Hypothalamus (tissue), 51 donors: ENCODE results near the gene SLC39A11.
"Not testable (repeated sequence)": the region's sequence is repeated elsewhere in the genome, so short reads cannot be mapped to it uniquely, and the experiment has no call there.

ENCODE experiments used
- DNase-seq, 51 donors: peaks; one replicate each; lab custom pipeline; 2025; lab: John Stamatoyannopoulos, UW

The SLC39A11 gene

DNA sequence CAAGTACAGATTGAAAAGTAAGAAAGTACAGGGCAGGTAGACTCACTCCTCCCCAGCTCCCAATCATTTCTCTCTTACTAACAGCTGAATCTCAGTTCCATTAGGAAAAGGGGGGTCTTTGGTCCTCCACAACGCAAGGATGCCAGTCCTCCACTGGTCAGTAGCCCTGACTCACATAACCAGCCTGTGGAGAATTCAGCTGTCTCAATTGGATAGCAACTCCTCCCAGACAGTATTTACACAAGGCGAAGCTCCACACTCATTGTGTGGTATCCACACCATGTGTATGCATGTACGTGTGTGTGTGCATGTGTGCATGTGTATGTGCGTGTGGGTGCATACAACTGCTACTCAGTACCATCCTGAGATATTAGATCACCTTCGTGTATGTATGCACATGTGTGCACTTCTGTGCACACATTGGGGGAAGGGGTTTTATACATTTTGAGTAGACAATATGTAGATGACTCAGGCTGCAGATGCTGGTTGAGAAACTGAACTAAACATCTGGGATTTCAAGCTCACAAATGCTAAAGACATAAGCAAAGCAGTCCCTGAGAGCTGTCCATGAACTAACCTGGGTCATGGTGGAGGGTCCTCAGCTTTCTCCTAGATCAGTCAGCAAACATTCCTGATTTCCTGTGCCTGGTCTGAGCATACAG, 240.1 kb downstream of the SLC39A11 start:
- no peak for DNase-seq

DNA sequence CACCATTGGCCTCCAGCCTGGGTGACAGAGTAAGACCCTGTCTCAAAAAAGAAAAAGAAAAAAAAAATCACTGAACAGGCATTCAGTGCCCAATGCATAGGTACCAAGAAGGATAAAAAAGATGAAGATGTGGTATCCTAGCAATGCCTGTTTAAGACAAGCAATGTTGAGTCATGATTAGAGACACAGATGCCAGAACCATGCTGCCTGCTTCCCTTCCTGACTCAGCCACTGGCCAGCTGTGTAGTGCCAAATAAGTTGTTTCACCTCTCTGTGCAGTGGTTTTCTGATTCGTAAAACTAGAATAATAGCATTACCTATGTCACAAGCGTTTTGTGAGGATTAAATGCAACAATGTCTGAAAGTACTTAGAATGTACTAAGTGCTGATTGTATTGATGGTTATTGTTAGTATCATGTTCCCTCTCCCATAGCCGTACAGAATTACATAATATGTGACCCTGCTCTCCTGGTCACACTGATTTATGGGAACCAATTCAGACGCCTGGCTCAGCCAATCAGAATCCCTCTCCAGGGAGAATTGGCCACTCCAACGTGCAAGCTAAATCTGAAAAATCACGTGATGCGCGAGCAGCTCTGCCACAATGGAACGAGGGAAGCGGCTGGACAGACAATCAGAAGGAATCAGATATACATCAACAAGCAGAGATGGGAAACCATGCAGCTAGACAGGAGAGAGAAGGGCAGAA, 241.9 kb downstream of the SLC39A11 start:
- peak in 1 of 51 donors; percentile 26 for DNase-seq

DNA sequence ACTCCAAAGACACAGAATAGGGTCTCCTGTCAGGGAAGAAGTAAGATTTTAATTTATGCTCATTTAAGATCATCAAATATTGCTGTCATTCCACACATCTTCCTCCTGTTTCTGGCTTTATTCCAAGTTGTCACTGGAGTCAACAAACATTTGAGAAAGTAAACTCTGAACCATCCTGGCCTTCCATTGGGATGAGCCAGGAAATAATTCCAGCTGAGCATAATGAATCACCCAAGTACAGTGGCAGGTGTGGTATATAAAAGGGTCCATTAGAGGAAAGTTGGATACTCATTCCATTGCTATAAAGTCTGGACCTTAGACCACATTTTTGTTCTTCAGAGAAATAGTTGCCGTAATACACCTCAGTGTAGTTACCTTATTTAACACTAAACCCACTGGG, 246.1 kb downstream of the SLC39A11 start:
- no peak for DNase-seq

DNA sequence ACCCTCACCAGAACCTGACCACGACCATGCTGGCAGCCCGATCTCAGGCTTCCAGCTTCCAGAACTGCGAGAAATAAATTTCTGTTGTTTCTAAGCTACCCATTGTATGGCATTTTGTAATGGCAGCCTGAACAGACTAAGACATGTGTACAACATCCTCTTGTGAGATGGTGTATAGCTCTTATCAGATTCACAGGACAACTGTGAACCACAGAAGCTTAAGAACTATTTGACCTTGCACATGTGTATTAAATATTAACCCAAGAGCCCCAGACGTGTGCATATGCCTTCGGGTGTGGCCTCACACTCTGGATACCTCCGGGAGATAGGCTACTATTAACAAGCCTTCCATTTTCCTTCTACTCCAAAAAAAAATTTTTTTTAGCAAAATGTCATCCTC, 248.9 kb downstream of the SLC39A11 start:
- DNase-seq, result no peak

DNA sequence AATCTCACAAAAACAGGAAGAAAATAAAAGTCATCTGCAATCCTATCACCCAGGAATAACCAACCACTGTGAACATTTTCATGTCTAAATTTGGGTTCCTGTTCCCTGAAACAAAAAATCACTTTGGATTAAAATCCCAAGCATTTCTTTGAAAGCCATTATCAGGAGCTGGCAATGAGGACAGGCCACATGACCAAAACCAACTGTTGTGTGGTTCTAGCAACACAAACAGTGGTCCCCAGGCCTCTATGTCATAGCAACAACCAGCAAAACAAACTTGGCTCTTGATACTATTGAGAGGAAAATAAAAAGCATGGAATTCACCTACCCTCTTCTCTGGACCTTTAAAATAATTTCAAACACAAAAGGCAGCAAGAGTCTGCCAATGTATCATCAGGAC, 252.5 kb downstream of the SLC39A11 start:
- DNase-seq, result peak in 2 of 51 donors; percentile 1 to 7

DNA sequence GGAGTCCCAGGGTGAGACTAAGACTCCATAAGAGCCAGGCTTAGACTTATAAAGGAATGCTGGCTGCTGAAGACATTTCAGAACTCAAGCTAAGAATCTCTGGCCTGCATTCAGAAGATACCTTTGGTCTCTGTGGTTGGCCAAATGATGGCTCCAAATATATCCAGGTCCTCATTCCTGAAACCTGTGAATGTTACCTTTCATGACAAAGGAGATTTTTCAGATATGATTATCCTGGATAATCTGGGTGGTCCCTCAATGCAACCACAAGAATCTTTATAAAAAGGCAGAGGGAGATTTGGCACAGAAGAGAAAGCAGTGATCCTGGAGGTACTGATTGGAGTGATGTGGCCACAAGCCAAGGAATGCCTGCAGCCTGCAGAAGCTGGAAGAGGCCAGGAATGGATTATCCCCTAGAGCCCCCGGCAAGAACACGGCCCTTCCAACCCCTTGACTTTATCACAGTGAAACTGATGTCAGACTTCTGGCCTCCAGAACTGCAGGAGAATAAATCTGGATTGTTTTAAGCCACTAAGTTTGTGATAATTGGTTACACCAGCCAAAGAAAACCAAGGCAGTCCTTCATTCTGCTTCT, 253.3 kb downstream of the SLC39A11 start:
- no peak for DNase-seq

DNA sequence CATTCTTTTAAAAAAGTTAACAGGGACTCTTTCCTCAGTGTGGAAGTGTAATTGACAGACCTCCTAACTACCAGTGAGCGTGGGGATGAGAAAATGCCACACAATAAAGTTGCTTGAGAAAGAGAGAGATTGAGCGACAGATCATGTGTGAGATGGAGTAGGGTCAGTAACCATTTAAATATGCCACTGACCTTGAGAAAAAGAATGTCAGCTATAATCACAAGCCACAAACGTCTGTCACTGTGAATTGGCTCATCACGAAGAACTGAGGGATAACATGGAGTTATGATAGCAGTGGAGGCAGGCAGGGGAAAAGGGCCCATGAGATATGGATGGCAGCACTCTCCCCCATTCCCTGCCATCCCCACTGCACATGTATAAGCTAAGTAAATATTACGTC, 253.9 kb downstream of the SLC39A11 start:
- no peak for DNase-seq

DNA sequence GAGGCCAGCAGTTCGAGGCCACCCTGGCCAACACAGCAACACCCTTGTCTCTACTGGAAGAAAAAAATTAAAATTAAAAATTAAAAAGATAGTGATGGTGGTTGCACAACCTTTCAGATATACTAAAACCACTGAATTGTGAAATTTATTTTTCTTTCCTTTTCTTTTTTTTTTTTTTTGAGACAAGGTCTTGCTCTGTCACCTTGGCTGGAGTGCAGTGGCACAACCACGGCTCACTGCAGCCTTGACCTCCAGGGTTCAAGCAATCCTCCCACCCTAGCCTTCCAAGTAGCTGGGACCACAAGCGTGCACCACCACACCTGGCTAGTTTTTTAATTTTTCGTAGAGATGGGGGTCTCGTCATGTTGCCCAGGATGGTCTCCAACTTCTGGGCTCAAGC, 254.4 kb downstream of the SLC39A11 start:
- DNase-seq, result no peak

DNA sequence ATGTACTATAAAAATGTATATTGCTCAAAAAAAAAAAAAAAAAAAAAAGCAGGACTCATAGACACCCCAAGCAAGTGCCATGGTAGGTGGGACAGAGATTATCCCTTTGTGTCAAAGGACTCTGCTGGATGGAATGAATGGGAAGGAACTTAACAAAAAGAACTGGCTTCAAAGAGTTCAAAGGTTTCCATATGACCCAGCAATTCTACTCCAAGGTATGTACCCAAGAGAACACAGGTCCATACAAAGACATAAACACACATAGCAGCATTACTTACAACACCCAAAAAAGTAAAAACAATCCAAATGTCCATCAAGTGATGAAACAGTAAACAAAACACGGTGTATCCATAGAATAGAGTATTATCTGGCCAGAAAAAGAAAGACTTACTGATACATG, 255.2 kb downstream of the SLC39A11 start:
- DNase-seq, result no peak

DNA sequence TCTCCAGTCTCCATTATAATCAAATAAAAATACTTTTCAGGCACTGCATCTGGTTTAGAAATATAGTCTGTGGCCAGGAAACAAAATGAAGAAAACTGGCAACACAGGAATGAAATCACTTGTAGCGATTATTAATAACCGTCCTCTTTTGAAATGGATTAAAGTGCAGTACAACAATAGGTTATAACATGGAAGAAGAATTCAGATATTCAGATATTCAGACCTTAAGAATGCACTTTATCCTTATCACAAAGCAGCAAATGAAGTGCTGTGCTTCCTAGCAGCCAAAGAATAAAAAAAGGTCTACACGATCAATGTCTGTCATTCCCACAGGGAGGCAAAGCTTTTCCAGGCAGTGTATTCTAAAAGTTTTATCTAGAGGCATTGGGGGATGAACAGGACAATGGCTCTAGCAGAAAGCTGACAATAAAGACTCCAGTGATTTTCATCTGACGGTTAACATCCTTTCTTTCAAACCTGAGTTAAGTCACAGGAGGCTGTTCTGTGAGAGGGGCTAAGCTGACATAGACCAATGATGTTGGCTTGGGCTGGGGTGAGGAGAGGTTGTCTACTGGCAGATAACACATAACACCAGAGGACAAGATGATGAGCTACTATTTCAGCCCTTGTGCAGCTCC, 259.2 kb downstream of the SLC39A11 start:
- no peak for DNase-seq

DNA sequence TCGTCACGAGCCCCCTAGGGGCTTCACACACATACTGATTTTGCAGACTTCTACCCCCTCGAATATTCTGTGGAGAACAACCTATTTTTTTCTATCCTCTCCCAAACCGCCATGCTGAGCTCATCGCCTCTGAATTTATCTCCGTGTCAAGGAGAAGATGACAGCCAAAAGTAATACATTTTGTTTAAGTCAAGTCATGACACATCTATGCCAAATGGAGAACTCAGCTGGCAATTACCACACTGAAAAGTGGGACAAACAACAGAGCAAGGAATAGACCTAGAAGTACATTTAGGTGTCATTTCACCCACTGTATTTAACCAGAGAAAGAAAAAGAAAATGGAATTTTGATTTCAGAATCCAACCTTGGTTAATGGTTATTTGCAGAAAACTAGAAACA, 260.2 kb downstream of the SLC39A11 start:
- no peak for DNase-seq

DNA sequence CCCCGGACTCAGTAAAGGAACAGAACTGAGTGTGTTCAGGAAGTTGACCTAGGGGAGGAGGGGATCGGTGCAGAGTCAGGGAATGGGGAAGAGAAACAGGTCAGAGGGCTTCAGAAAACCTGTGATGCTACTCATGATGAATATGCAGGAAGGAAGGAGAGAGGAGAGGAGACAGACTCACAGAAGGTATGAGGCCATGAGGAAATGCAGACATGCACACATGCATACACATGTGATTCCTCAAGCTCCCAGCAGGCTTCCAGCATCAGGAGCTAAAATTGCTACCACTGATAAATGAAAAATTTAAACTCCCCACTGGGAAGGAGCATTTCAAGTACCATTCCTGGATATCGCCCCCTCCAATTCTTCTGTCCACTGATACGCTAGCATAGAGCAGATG, 262.6 kb downstream of the SLC39A11 start:
- DNase-seq, result no peak

DNA sequence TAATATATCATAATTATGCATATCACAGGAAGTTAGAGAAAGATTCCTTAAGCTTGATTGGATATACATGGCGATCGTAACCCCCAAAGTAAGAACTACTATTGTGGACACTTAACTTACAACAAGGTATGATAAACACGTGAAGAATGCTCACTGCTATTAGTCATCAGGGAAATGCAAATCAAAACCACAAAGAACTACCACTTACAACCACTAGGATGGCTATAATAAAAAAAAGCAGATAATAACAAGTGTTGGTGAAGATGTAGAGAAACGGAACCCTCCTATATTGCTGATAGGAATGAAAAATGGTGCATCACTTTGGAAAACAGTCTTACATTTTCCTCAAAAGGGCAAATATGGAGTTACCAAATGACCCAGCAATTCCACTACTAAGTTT, 265.9 kb downstream of the SLC39A11 start:
- no peak for DNase-seq

DNA sequence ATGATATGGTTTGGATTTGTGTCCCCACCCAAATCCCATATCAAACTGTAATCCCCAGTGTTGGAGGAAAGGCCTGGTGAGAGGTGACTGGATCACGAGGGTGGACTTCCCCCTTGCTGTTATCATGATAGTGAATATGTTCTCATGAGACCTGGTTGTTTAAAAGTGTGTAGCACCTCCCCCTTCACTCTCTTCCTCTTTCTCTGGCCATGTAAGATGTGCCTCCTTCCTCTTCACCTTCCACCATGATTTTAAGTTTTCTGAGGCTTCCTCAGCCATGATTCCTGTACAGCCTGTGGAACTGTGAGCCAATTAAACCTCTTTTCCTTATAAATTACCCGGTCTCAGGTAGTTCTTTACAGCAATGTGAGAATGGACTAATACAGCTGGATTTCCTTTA, 266.4 kb downstream of the SLC39A11 start:
- not testable (repeated sequence) for DNase-seq

DNA sequence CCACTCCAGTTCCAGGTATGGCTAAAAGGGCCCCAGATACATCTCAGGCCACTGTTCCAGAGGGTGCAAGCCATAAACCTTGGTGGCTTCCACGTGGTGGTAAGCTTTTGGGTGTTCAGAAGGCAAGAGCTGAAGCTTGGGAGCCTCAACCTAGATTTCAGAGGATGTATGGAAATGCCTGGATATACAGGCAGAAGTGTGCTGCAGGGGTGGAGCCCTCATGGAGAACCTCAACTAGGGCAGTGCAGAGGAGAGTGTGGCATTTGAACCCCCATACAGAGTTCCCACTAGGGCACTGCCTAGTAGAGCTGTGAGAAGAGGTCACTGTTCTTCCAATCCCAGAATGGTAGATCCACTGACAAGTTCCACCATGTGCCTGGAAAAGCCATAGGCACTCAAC, 267.3 kb downstream of the SLC39A11 start:
- DNase-seq, result no peak

DNA sequence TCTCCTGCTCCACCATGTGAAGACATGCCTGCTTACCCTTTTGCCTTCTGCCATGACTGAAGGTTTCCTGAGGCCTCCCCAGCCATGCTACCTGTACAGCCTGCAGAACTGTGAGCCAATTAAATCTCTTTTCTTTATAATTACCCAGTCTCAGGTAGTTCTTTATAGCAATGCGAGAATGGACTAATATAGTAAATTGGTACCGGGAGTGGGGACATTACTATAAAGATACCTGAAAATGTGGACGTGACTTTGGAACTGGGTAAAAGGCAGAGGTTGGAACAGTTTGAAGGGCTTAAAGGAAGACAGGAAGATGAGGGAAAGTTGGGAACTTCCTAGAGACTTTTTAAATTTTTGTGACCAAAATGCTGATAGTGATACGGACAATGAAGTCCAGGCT, 268.2 kb downstream of the SLC39A11 start:
- not testable (repeated sequence) for DNase-seq

DNA sequence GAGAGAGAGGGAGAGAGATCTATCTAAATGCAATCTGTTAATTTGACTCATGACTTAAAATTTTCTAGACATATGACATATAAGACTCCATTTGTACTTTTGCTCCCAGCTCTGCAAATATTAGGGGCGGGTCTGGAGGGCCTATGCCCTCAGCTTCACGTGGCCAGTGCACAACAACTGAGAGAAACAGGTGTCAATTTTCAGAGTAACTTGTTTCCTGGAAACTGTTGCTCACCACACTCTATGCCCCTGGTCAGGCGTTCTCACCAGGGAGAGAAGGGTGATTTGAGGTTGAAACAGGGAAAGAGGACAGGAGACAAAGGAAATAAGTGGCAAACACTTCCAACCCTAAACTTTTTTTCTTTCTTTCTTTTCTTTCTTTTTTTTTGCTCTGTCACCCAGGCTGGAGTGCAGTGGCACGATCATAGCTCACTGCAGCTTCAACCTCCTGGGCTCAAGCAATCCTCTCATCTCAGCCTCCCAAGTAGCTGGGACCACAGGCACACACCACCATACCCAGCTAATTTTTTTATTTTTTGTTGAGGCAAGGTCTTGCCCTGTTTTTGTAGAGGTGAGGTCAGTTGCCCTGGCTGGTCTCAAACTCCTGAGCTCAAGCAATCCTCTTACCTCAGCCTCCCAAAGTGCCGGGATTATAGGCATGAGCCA, 270.0 kb downstream of the SLC39A11 start:
- no peak for DNase-seq

DNA sequence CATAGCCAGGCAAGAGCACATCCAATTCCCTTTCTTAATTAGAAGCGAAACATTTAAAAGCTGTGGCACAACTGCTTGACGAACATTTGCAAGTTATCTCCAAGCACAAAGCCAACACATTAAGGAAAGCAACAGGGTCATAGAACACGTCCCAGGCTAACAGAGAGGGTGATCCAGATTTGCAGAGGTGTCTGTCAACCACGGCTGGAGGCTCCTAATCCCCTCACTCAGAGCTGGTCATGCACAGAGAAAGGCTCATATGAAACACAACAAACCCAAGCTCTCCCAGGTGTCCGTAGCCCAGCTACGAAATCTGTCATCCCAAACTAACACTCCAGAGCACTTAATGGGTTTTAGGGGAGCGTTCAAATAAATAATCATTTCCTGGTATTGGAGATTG, 276.1 kb downstream of the SLC39A11 start:
- no peak for DNase-seq

DNA sequence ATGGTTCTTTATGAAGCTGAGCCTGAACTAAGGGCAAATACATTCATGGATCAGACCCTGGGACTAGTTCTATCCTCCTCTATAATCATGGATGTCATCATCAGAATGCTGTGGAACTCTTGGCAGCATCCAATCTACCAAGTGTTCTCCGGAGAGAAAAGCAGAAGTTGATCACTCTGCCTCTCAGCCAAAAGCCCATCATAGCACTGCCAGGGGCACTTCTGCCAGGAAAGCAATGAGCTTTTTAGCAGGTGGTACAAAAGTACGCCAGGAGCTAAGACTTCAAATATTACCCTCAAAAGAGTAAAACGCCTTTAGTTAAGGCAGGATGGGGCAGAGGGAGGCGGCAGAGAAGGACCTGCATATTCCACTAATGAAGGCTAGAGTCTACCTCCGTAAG, 279.0 kb downstream of the SLC39A11 start:
- no peak for DNase-seq

DNA sequence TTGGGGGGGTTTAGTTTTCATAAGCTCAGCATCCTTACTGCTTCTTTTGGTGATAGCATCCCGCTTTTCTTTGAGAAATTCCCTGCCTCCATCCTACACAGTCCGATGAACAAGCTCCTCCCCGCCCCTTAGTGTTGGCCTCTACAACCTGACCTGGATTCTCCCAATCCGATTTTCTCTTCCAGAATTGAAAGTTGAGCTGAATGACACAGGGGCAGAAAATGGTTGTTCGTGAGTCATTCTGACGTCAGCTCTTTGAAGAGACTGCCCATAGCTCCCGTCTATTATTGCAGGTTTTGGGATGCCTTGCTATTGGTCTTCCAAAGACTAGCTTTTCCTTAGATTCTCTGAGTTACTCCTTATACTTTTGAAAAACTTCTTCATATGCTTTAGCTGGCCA, 279.7 kb downstream of the SLC39A11 start:
- no peak for DNase-seq
